ENCODE data around the gene PRTG.
"Not testable (repeated sequence)": the region's sequence is repeated elsewhere in the genome, so short reads cannot be mapped to it uniquely, and the experiment has no call there.

PRTG gene, protein sequence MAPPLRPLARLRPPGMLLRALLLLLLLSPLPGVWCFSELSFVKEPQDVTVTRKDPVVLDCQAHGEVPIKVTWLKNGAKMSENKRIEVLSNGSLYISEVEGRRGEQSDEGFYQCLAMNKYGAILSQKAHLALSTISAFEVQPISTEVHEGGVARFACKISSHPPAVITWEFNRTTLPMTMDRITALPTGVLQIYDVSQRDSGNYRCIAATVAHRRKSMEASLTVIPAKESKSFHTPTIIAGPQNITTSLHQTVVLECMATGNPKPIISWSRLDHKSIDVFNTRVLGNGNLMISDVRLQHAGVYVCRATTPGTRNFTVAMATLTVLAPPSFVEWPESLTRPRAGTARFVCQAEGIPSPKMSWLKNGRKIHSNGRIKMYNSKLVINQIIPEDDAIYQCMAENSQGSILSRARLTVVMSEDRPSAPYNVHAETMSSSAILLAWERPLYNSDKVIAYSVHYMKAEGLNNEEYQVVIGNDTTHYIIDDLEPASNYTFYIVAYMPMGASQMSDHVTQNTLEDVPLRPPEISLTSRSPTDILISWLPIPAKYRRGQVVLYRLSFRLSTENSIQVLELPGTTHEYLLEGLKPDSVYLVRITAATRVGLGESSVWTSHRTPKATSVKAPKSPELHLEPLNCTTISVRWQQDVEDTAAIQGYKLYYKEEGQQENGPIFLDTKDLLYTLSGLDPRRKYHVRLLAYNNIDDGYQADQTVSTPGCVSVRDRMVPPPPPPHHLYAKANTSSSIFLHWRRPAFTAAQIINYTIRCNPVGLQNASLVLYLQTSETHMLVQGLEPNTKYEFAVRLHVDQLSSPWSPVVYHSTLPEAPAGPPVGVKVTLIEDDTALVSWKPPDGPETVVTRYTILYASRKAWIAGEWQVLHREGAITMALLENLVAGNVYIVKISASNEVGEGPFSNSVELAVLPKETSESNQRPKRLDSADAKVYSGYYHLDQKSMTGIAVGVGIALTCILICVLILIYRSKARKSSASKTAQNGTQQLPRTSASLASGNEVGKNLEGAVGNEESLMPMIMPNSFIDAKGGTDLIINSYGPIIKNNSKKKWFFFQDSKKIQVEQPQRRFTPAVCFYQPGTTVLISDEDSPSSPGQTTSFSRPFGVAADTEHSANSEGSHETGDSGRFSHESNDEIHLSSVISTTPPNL

DNA sequence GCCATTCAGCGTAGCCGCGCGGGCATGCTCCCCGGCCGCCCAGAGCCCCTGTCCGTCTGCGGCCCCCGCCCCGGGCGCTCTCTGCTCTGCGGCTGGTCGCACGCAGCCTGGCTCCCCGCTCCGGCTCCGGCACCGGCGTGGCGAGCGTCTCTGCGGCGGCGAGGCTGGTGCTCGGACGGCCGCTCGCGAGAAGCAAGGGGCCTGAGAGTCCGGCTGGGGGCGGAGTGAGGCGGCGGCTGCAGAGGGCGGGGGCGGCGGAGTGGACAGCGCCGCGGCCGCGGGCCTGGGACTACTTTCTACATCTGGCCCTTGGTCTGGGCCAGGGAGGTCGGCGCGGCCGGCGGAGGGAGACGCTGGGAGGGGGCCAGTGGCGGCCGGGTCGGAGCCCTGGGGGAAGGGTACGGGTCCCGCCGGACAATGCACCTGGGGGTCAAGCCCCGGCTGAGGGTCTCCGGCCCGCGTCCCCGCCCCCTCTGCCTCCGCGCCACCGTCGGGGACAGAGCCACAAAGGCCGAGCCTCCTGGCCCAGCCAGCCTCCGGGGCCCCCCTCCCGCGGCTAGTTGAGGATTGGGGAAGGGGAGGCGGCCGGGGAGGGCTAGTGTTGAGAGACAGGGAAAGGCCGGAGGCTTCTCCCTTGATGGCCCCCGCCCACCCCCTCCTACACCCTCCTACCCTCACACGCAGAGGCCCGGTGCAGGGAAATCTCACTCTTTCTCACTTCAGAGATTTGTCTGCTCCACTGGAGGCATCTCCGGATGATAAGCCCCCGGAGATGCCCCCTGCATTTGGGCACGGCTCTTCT is at the start of gene PRTG:
TSS of gene PRTG (minus strand) at position 226 of the 802 bp plus-strand sequence. CDS start at position 5, 221 bp downstream.
- DNase-seq (ENCODE audit: low spot score), result peak; percentile 82

DNA sequence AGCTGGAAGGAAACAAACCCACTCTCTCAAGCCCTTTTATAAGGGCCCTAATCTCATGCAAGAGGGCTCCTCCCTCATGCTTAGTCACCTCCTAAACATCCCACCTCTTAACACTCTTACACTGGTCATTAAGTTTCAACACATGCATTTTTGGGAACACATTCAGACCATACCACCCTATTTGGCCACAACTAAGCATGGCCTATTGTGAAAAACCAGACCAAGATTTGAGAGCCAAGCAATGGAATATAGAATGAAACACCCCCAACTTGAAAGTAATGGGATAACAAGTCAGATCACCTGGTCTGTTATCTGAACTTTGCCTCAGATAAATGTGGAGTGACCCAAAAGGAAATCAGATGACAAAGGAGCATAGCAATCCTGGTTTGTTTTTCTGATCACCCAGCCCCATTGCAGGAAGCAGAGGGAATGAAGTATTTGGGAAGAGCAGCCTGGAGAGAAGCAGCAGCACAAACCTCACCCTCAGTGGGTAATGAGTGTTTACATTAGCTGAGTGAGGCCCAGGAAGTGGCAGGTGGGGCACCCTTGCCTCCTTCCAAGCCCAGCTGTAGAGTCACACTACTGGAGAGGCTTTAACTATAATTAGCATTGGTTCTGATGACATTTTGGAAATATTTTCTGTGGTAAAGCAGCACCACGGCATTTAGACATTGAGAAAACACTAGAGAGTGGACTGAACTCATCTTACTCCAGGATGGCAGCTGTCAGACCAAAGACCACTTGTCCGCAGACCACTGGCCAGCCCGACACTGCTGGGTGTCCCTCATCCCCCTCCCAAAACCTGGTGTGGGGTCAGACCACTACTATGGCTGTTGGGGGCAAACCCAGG is 48.8 kb upstream of the PRTG start:
- DNase-seq (ENCODE audit: low spot score), result no peak

DNA sequence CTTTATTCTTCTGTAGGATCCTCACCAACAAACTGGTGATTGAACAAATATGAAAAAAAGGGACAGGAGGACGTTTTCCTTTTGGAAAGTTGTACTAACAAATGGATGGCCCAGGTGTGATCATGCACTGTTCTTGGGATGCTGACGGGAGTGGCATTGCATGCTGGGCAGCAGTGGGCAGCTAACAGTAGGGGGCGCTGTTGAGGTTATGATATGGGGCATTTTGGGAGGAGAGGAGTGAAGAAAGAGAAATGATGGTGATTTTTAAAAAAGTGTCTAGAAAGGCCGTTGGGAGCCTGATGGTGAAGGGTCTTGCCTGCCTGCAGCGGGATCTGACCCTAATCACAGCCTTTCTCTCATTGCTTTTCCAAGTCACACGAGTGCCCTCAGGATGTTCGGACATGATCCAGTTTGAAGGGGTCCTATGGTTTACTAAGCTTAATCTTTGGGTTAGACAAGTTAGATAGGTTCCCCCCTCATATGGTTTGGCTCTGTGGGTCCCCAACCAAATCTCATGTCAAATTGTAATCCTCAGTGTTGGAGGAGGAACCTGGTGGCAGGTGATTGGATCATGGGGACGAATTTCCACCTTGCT is 46.2 kb upstream of the PRTG start:
- peak; percentile 50 for DNase-seq (ENCODE audit: low spot score)

DNA sequence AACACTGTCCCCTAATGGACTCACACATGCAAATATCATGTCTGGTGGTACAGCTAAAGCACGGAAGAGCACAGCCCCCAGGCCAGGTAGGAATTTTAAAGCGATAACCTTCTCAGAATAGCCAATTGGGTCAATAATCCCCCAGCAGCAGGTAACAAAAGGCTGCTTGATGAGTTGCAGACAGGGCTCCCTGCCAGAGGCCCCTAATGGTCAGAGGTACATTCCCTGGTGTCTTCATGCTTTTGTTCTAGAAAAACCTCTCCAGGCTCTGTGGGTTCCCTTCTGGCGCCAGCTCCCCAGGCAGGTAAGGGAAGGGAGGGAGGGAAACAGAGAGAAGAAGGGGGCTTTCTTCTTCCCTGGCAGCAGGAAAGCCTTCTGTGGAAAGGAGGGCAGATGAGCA is 43.4 kb upstream of the PRTG start:
- no peak for DNase-seq (ENCODE audit: low spot score)

DNA sequence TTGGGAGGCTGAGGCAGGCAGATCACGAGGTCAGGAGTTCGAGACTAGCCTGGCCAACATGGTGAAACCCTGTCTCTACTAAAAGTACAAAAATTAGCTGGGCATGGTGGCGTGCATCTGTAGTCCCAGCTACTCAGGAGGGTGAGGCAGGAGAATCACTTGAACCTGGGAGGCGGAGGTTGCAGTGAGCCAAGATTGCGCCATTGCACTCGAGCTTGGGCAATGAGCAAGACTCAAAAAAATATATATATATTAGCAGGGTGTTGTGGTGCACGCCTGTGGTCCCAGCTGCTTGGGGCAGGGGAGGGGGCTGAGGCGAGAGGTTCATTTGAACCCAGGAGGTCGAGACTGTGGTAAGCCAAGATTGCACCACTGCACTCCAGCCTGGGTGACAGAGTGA is 42.6 kb upstream of the PRTG start:
- DNase-seq (ENCODE audit: low spot score), result not testable (repeated sequence)

DNA sequence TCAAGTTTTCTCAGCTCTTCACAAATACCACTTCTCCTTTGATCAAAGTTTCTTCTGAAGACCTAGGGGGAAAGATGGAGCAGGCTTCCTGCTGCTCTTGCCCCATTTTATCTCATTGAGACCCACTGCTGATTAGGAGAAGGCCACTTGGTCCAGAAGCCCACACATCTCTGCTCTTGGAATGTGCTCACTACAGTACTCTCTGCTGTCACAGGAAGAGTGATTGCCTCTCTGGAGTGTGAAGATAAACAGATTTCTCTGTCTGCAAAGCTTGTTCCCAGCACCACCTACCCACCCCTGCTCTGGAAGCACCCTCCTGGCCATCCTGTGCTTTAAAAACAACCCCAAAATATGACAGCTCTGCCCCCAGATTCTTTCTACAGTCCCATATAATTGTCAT is 41.3 kb upstream of the PRTG start:
- DNase-seq (ENCODE audit: low spot score), result no peak

DNA sequence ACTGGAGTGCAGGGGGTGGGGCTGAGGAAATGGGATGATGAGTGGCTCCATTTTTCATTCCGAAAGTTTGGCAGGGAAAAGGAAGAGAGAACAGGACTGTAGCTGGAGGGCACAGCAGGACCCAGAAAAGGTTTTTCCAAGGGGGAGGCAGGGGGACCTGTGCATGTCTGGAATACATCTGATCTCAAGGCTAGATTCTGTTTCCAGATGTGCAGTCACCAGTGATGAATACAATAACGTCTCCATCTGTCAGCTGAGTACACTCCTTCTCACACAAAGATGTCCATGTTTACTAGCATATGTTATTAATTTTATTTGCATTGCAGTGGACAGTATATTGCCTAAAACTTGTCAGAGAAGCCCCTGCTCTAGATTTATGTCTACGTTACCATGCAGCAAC is 39.9 kb upstream of the PRTG start:
- no peak for DNase-seq (ENCODE audit: low spot score)

DNA sequence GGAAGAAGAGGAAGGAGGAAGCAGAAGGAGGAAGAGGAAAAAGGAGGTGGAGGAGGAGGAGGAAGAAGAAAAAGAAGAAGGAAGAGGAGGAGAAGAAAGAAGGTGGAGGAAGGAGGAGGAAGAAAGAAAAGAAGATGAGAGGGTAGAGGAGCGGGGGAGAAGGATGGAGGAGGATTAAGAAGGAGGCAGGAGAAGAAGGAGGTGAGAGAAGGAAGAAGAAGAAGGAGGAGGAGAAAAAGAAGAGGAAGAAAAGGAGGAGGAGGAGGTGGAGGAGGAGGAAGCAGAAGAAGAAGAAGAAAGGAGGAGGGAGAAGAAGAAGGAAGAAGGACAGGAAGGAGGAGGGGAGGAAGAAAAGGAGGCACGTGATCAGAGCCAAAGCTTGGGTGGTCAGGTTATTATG is 37.3 kb upstream of the PRTG start:
- no peak for DNase-seq (ENCODE audit: low spot score)

DNA sequence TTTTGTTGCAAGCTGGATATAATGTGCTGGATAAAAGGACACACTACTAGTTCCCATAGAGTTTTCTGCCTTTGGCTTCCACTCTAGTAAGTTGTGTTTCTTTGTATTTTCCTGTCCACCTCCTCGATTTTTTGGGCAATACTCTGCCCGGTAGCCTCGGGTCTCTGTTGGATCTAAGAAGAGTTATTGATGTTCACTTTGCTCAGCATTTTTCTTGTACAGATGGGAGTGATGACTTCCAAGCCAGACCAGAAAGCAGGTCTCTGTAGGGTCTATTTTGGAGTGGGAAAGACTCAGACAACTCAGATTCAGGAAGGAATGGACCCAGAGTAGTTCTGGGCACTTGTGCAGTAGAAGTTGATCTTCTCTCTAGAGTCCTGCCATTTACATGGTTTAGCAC is 36.0 kb upstream of the PRTG start:
- no peak for DNase-seq (ENCODE audit: low spot score)

DNA sequence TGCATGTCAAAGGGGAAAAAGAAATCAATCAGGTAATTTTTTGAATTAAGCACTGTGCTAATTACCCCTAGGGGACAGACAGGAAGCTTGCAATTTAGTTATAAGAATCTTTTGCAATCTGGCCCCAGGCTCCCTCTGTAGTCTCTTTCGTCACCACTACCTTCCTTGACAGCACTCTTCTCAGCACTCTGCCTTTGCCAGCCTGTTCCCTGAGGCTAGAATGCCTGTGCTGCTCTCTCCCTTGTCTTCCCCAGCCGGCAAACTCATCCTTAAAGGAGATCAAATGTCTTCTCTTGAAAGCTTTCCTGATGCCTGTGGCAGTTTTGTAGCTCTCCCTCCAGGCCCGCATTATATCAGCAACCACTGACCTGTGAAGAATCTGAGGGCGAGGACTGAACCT is 32.4 kb upstream of the PRTG start:
- no peak for DNase-seq (ENCODE audit: low spot score)

DNA sequence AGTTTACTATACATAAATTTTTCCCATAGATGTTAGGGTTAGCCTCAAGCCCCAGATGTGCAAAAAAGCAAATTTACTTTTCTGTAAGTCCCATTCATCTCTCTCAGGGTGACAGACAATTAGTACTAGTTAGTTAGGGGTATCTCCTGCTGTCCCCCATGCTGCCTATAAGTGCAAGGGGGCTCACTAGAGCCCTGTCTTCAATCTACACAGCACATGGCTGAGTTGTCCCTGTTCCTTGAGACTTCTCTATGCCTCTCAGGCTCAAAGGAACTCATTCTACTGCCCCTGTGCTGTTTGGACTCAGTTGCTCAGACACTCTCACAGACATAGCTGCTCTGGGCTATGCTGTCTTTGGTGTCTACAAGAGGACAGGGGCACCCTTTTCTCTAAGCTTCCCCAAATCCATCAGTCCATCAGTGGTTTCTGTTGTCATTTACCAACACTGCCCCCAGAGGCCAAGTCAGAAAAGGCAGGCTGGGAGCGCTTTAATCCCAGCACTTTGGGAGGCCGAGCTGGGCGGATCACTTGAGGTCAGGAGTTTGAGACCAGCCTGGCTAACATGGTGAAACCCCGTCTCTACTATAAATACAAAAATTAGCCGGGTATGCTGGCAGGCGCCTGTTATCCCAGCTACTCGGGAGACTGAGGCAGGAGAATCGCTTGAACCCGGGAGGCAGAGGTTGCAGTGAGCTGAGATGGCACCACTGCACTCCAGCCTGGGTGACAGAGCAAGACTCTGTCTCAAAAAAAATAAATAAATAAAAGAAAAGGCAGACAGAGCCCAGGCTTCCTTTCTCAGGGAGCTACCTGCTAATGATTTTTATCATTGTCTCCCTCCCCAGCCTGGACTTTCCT is 31.4 kb upstream of the PRTG start:
- peak; percentile 32 for DNase-seq (ENCODE audit: low spot score)

DNA sequence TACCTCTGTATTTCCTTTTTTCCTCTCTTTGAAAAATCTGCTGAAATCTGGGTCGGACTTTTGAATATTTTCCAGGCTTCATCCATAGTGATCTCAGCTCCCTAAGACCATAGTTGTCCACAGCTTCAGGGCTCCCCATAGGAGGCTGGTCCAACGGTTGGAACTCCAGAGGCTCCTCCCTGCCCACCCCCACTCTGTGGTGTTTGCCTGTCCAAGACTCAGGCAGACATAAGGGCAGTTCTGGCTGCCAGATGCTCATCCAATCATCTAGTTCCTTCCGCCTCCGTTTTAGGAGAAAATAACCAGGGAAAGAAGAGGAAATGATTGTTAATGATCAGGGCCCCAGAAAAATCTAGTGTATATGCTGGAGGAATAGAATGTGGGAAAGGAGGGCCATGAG is 27.9 kb upstream of the PRTG start:
- no peak for DNase-seq (ENCODE audit: low spot score)

DNA sequence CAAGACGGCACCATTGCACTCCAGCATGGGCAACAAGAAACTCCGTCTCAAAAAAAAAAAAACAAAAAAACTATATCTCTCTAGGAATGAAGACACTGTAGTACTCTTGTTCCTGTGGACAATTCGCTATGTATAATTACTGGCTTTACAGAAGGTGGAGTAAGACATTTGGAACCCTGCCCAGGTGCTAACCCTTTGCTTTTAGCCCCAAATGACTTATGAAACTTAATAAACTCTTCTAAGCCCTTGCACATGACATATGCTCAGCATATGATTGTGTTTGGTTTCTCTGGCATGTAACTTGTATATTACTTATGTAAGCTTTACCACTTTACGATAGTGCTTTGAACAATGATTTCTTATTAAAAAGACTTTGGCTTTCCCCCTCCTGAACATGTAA is 27.3 kb upstream of the PRTG start:
- DNase-seq (ENCODE audit: low spot score), result no peak

DNA sequence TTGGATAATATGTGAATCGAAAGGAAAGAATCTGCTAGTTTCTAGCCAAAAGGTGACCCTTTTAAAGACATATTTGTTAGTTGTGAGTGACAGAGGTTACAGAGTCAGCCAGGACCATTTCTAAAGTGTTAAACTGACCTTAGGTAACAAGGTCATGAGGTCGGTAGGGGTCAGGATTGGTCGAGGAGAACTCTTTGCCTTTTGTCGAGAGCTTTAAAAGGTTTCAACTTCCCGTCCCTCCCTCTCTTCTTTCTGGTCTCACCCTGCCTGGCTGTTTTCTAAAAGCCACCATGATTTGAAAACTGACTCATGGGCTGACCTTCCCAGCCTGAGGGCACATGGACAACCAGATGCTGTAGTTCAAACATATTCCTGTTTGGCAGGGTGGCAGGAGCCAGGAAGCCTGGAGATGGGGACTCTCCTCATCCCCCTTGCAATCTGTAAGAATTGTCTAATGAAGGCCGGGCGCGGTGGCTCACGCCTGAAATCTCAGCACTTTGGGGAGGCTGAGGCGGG is 25.8 kb upstream of the PRTG start:
- no peak for DNase-seq (ENCODE audit: low spot score)

DNA sequence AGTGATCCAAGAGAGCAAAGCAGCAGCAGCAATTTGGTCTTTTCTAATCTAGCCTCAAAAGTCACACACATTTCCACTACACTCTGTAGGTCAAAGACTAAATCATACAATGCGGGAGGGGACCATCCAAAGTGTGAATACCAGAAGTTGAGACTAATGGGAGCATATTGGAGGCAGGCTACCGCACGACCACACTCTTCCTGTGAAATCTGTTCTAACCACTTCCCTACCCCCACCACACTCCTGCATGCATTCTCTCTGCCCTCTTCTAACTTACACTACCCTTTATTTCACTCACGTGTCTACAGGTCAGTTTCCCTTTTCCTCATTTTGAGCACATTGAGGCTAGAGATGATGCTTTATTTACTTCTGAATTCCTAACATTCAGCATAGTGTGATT is 23.7 kb upstream of the PRTG start:
- DNase-seq (ENCODE audit: low spot score), result no peak

DNA sequence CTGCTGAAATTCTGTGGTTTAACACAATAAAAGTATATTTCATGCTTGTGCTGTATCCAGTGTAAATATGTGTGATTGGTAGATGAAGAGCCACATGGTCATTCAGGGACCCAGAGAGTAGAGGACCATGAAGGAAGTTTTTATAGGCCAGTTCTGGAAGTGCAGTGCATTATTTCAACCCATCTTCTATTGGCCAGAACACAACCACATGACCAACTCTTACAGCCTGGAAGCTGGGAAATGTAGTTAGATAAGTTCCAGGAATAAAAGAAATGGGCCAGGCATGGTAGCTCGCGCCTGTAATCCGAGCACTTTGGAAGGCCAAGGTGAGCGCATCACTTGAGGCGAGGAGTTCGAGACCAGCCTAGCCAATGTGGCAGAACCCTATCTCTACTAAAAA is 21.4 kb upstream of the PRTG start:
- no peak for DNase-seq (ENCODE audit: low spot score)

DNA sequence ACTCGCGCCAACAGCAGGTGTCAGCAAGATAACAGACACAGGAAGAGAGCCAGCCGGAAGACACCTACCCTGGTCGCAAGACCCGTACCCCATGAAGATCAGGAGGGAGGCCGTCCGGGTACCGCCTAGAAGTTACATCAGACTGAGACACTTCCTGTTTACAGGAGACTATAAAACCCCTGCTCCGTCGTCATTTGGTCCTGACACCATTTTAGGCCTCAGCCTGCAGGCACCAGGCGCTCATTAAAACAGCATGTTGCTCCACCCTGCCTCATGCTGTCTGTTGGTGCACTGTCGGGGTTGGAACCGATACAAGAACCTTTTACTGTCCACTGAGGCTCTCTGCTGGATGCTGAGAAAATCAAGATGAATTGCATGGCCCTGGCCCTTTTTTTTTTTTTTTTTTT is 15.6 kb upstream of the PRTG start:
- no peak for DNase-seq (ENCODE audit: low spot score)

DNA sequence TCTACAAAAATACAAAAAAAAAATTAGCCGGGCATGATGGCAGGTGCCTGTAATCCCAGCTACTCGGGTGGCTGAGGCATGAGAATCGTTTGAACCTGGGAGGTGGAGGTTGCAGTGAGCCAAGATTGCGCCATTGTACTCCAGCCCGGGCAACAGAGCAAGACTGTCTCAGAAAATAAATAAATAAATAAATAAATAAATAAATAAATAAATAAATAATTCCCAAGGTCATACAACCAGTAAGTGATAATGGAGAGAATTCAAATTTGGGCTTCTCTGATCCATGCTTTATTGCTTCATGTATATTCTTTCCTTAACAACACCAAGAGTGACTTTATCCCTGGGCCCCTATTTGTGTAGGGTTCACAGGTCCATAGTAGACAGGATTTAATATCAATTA is 10.5 kb upstream of the PRTG start:
- DNase-seq (ENCODE audit: low spot score), result not testable (repeated sequence)

DNA sequence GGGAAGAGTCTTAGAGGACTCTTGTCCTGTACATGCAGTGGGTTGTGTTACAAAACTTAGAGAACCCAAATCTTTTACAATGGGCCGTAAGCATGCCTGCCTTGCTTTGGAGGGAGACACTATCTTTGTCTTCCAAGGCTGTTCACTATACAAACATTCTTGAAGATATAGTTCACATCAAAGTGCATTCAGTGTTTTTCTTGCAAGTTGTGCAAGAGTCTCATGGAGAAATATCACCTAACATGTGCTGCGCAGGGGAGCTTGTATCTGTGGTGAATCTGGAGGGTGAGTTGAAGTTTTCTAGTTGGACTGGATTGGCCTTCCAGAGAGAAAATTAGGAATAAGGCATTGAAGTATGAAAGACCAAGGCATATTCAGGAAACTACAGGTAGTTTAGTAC is 7.8 kb upstream of the PRTG start:
- DNase-seq (ENCODE audit: low spot score), result no peak
